ENCODE measurements around the gene MED15.

MED15 gene

GRCh38 chr22:20629401-20629800 lies 122.0 kb downstream of the MED15 start:
- DNase-seq: no peak

DNA sequence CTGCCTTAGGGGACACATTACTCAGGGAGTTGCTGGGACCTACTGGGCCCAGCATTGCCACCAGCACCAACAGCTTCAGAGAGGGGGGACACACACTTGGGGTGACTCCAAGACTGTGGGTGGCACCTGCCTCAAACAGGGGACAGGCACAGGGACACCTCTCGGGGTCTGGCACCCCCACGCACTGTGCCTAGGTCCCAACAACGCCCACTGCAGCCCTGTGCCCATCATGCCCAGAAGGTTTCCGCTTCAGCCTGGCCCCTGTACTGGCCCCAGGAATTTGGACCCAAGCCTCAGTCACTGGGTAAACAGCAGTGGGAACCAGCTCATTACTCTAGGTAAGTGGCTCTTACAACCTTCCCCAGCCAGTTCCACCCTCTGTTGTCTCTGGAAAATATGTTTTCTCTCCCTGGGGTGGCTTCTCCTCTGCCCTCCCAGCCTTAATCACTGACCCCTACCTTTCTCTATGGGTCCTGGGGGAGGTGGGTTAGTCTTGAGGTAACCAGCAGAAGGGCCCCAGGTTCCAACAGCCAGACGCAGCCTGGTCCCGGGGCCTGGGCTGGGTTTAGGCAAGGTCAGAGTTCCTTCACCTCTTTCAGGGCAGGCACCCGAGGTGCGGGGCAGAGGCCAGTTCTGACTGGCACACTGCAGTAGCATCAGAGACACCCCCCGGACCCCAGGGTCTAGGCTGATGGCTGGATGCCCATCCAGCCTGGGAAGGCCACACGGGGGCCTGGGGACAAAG lies 123.6 kb downstream of the MED15 start:
- DNase-seq: no peak

GRCh38 chr22:20632082-20632481 lies 124.7 kb downstream of the MED15 start:
- DNase-seq: no peak

- no peak for DNase-seq
Measured at GRCh38 chr22:20632518-20632917, 125.1 kb downstream of the MED15 start.

DNA sequence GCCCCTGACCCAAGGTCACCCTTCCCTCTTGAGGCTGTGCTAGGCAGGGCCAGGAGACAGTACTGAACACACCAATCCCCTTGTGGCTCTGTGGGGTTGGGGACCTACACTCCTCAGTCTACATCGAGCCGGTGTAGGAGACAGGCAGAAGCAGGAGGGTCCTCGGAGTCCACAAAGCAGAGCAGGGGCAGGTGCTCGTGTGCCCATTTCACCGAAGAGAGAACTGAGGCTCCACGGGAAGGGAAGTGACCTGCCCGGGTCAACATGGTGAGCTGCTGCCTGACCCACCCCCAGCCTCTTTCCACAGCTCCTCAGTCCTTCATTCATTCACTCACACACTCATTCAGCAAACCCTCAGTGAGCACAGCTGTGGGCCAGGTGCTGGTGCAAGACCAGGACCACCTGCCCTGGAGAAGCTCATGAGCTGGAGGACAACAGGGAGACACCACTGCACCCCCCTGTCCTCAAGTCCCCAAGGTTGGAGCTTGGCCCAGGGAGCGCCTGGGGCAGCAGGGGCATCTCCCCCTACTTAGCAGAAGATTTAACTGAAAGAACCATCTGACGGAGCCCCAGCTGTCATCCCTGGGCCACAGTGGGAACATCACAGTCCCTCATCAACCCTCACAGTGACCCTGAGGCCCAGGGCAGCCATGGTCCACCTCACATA lies 127.3 kb downstream of the MED15 start:
- DNase-seq: no peak

- DNase-seq: no peak
Measured at GRCh38 chr22:20635227-20635591, 127.8 kb downstream of the MED15 start.

DNA sequence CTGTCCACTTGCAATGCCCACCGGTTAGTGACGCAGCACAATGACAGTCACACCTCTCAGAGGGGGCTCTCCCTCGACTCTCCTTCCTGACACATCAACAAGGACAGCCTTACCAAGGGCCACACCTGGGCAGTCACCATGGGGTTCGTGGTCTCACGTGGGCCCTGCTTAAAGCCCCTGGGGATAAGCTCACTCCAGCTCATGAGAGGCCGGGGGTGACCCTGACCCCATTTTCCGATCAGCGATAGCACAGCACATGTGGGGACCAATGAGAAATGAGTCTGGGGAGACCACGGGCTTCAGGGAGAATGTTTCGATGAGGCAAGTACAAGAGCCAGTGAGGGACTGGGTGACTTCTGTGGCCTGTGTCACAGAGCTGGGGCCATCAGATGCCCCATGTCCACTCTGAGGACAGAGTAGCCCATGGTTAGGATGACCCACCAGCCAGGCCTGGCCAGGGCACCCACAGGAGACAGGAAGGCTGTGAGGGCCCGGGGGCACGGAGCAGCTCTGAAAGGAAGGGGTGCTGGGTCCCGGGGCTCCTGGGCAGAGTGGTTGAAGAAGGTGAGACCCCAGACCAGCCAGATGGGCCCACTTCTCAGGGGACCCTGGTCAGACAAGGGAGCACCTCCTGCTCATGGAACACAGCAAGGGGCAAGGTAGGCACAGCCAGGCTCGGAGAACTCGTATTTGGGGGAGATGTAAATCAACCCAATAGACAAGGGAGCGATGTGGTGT lies 128.8 kb downstream of the MED15 start:
- no peak for DNase-seq

- DNase-seq: no peak
Measured at GRCh38 chr22:20636945-20637344, 129.5 kb downstream of the MED15 start.

Data from cortex of kidney (tissue), 1 donor.